ENCODE results near the gene SNRPD3.

DNA sequence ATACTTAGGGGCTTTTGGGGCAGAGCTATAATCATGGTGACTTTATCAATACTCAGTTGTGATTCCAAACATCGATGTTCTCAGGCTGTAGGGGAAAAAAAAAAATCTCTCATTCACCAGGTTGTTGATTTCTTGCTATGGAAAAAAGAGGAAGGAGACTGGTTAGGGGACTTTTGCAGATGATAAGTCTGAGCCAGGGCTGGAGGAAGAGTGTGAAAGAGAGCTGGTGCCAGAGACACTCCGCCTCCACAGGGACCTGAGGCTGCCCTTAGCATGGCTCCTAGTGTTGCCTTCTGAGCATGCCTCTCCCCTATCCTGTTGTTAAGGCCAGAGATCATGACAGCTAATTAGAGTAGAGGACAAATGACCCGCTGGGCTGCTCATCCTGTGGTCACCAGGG lies 43.8 kb upstream of the SNRPD3 start:
- TF ChIP-seq CTCF (IDR thresholded peaks at IDR 0.05 in 2 of 3, conservative IDR thresholded peaks at IDR 0.05 in 1 of 3; ENCODE audit: borderline replicate concordance in 1 of 3, insufficient read depth in 1 of 3, low read depth in 2 of 3, low read length in 2 of 3) (no peak), REST (IDR thresholded peaks at IDR 0.05; ENCODE audit: low read depth) (no peak), ATF3 (IDR thresholded peaks at IDR 0.05) (no peak), EZH2 (IDR thresholded peaks at IDR 0.05) (no peak), SP1 (IDR thresholded peaks at IDR 0.05; ENCODE audit: low read depth) (no peak), TCF7L2 (IDR thresholded peaks at IDR 0.05; ENCODE audit: borderline replicate concordance, extremely low read depth, insufficient read depth, insufficient read length) (no peak), ZNF274 (IDR thresholded peaks at IDR 0.05; ENCODE audit: low read depth, low read length) (no peak)
